ENCODE data around the gene ZC3HAV1L.

The ZC3HAV1L gene

GRCh38 chr7:139043823-139044812, 8.3 kb upstream of the ZC3HAV1L start:
- H3K27ac ChIP-seq: no peak overlapping the region
- TF ChIP-seq CTCF (conservative IDR thresholded peaks at IDR 0.05) (no peak), ZFX (IDR thresholded peaks at IDR 0.05) (no peak)

- no peak overlapping the region for H3K27ac ChIP-seq
- TF ChIP-seq CTCF (conservative IDR thresholded peaks at IDR 0.05): no peak
- no peak for TF ChIP-seq ZFX (IDR thresholded peaks at IDR 0.05)
Observed at GRCh38 chr7:139041378-139042085, 5.7 kb upstream of the ZC3HAV1L start.

- TF ChIP-seq ZFX (IDR thresholded peaks at IDR 0.05) (no peak), CTCF (conservative IDR thresholded peaks at IDR 0.05) (no peak)
- no peak overlapping the region for H3K27ac ChIP-seq
Observed at GRCh38 chr7:139038691-139039090, 2.8 kb upstream of the ZC3HAV1L start.

- TF ChIP-seq ZFX (IDR thresholded peaks at IDR 0.05) (no peak), CTCF (conservative IDR thresholded peaks at IDR 0.05) (no peak)
- no peak overlapping the region for H3K27ac ChIP-seq
Observed at GRCh38 chr7:139036901-139037300, 1.1 kb upstream of the ZC3HAV1L start.

- TF ChIP-seq ZFX (IDR thresholded peaks at IDR 0.05) (no peak), CTCF (conservative IDR thresholded peaks at IDR 0.05) (no peak)
- H3K27ac ChIP-seq: peak overlapping the region; percentile 99
Observed at GRCh38 chr7:139034855-139035585, 822 bp downstream of the ZC3HAV1L start.

GRCh38 chr7:139034336-139034735, 1.5 kb downstream of the ZC3HAV1L start:
- peak overlapping the region; percentile 99 for H3K27ac ChIP-seq
- TF ChIP-seq CTCF (conservative IDR thresholded peaks at IDR 0.05): no peak
- TF ChIP-seq ZFX (IDR thresholded peaks at IDR 0.05): no peak

Measured in C4-2B (cell line).